Measurements from ENCODE around the gene CD163L1. TPM values are rescaled to one million over a fixed set of nuclear protein-coding genes. Genes with fewer than 3 reads are reported as not detected.

Gene CD163L1
- total RNA-seq, 1 experiment from 2014 or later = 2.1 TPM

DNA sequence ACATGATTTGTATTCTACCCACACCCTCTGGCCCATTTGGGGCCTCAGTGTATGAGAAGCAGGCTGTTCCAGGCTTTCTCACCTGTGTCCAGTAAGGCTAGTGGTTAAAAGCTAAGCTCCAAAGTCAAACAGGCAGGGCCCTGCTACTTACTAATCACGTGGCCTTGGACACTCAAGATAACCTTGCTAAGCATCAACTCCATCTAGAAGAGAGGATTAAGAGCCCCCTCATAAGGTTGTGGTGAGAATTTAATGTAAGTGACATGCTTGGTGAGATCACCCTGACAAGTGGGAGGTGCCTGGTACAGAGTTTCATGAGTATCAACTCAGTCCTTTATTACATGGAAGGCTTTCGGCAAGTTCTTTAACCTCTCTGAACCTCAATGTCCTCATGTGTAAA lies 122.3 kb downstream of the CD163L1 start:
- H3K4me3 Mint-ChIP-seq (ENCODE audit: unreplicated experiment) = no peak overlapping the region
- BruUV-seq (replicated peaks) = no TSS peak
- no peaks in the 10 kb centered on the region for H3K36me3 Mint-ChIP-seq (ENCODE audit: insufficient read depth, unreplicated experiment)
- ChIA-PET POLR2A (no interaction called here), CTCF (no interaction called here)
- H3K9me3 Mint-ChIP-seq (ENCODE audit: unreplicated experiment) = no peaks in the 10 kb centered on the region
- TF ChIP-seq, protein P1, sequence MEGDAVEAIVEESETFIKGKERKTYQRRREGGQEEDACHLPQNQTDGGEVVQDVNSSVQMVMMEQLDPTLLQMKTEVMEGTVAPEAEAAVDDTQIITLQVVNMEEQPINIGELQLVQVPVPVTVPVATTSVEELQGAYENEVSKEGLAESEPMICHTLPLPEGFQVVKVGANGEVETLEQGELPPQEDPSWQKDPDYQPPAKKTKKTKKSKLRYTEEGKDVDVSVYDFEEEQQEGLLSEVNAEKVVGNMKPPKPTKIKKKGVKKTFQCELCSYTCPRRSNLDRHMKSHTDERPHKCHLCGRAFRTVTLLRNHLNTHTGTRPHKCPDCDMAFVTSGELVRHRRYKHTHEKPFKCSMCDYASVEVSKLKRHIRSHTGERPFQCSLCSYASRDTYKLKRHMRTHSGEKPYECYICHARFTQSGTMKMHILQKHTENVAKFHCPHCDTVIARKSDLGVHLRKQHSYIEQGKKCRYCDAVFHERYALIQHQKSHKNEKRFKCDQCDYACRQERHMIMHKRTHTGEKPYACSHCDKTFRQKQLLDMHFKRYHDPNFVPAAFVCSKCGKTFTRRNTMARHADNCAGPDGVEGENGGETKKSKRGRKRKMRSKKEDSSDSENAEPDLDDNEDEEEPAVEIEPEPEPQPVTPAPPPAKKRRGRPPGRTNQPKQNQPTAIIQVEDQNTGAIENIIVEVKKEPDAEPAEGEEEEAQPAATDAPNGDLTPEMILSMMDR (IDR thresholded peaks at IDR 0.05; ENCODE audit: unreplicated experiment) = no peak
- intact Hi-C loops (cut with micrococcal nuclease) = loop anchor here (10.0 kb wide), 1 partner anchor 107 kb away; no protein-coding TSS in a partner anchor
- no peak overlapping the region for H3K27ac Mint-ChIP-seq (ENCODE audit: low read depth, unreplicated experiment)
- DNase-seq (ENCODE audit: unreplicated experiment) = no peak
- peaks cover 32% of the 10 kb centered on the region for H3K27me3 Mint-ChIP-seq (ENCODE audit: insufficient read depth, unreplicated experiment)
- H3K4me1 Mint-ChIP-seq (ENCODE audit: insufficient read depth, unreplicated experiment) = no peaks in the 10 kb centered on the region

DNA sequence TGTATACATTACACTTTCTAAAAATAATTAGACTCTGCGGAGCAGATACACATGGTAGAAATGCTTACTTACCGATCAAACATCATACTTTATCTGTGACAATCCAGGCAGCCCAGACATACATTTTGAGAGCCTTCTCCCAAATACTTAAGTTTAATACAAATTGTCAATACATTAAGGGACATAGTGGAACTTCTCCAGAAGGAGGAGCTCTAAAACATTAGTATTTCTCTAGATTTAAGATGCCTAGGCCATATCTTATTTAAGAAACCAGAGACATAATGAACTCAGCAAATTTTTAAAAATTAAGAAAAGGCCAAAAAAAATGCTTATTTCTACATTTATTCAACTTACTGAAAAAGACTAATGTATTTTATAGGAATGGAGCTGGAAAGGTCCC lies 124.0 kb downstream of the CD163L1 start:
- Mint-ChIP-seq H3K4me1 (ENCODE audit: insufficient read depth, unreplicated experiment) (no peaks in the 10 kb centered on the region), H3K27me3 (ENCODE audit: insufficient read depth, unreplicated experiment) (peaks cover 17% of the 10 kb centered on the region), H3K4me3 (ENCODE audit: unreplicated experiment) (no peak overlapping the region), H3K36me3 (ENCODE audit: insufficient read depth, unreplicated experiment) (no peaks in the 10 kb centered on the region), H3K27ac (ENCODE audit: low read depth, unreplicated experiment) (no peak overlapping the region), H3K9me3 (ENCODE audit: unreplicated experiment) (no peaks in the 10 kb centered on the region)
- BruUV-seq (replicated peaks) = no TSS peak
- no peak for DNase-seq (ENCODE audit: unreplicated experiment)
- intact Hi-C loops (cut with micrococcal nuclease) = loop anchor here (10.0 kb wide), 1 partner anchor 105 kb away; no protein-coding TSS in a partner anchor
- CTCF ChIA-PET = interaction anchor here (0.5 to 1.4 kb wide), 2 partner anchors 97 to 141 kb away, joined by 3 to 4 read pairs; no protein-coding TSS in a partner anchor
- POLR2A ChIA-PET = no interaction called here
- TF ChIP-seq, protein P1 (IDR thresholded peaks at IDR 0.05; ENCODE audit: unreplicated experiment) = no peak

DNA sequence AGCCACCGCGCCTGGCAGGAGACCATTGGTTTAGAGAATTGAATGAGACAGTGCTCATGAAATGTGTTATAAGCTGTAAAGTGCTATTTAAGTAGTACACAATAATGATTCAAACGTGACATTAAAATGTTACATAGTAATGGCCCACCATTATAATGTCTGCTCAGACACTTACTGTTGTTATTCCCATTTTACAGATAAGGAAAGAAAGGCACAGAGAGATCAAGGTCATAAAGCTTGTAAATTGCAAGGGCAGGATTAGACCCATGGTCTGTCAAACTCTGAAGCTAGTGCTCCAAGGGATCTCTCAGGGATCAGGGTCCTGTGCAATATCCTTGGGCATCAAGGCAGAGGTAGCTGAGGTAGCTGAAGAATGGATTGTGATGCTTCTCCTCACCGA lies 133.9 kb downstream of the CD163L1 start:
- no TSS peak for BruUV-seq (replicated peaks)
- Mint-ChIP-seq H3K4me1 (ENCODE audit: insufficient read depth, unreplicated experiment) (no peaks in the 10 kb centered on the region), H3K27me3 (ENCODE audit: insufficient read depth, unreplicated experiment) (no peaks in the 10 kb centered on the region), H3K27ac (ENCODE audit: low read depth, unreplicated experiment) (no peak overlapping the region), H3K4me3 (ENCODE audit: unreplicated experiment) (no peak overlapping the region), H3K9me3 (ENCODE audit: unreplicated experiment) (peaks cover 7% of the 10 kb centered on the region), H3K36me3 (ENCODE audit: insufficient read depth, unreplicated experiment) (no peaks in the 10 kb centered on the region)
- TF ChIP-seq, protein P1 (IDR thresholded peaks at IDR 0.05; ENCODE audit: unreplicated experiment) = no peak
- POLR2A ChIA-PET = no interaction called here
- CTCF ChIA-PET = interaction anchor here (0.6 to 1.3 kb wide), 2 partner anchors 129 to 151 kb away, joined by 3 read pairs; no protein-coding TSS in a partner anchor
- no peak for DNase-seq (ENCODE audit: unreplicated experiment)
- intact Hi-C loops (cut with micrococcal nuclease) = no loop called here

Other genes starting within 250 kb of the CD163L1 start
- gene ACSM4, start 140.1 kb downstream of the CD163L1 start, total RNA-seq (2022) = not detected in 2 replicates
- not detected in 2 replicates for gene CD163, start 59.6 kb upstream of the CD163L1 start, total RNA-seq (2022)
- gene APOBEC1, start 221.8 kb upstream of the CD163L1 start, total RNA-seq (2022) = not detected in 2 replicates

Data from MCF 10A (cell line).